BJ (cell line): ENCODE measurements around the gene RGR. TPM values are rescaled to one million over a fixed set of nuclear protein-coding genes. Genes with fewer than 3 reads are reported as not detected.

Experiments used
- CTCF ChIA-PET: fragments of 350-600 bp; formaldehyde crosslinking; extraction: SDS; loops from one replicate; lab custom pipeline; 2021; ENCODE audit warnings: antibody characterized with exemption, inconsistent platforms; lab: Yijun Ruan, JAX
- POLR2A ChIA-PET: fragments of 300-600 bp; sonication (Branson Sonifier 250); formaldehyde crosslinking; extraction: SDS; loops from one replicate; lab custom pipeline; 2021; ENCODE audit warnings: antibody characterized with exemption; lab: Charles Lee
- DNase-seq: peaks from one replicate; pipeline ENCODE4 v3.0.0-alpha.2; 2011; ENCODE audit warnings: low read depth
- H3K27me3 ChIP-seq: 2 replicates; pipeline ENCODE4 v1.6.0; 2011; ENCODE audit warnings: low read length; ENCODE audit not compliant: control insufficient read depth, insufficient read depth
- H3K36me3 ChIP-seq: 2 replicates; pipeline ENCODE4 v1.5.1; 2011; ENCODE audit warnings: low read length; ENCODE audit not compliant: control insufficient read depth, insufficient read depth
- H3K4me3 ChIP-seq: 2 replicates; pipeline ENCODE4 v1.5.1; 2011; ENCODE audit warnings: low read depth, mild to moderate bottlenecking, control low read depth, low read length
- CTCF ChIP-seq: IDR thresholded peaks from 2 replicates; pipeline ENCODE4 v1.5.1; 2011; ENCODE audit warnings: low read depth, mild to moderate bottlenecking, control low read depth, inconsistent platforms, low read length, moderate library complexity; ENCODE audit not compliant: insufficient read depth
- polyA plus RNA-seq: library from polyadenylated mRNA; depleted of rRNA; stranded (reverse); fragments of >200 nt; gene quantifications from 2 replicates; pipeline ENCODE4 v1.2.3, GENCODE V29; 2011

Gene RGR
- polyA plus RNA-seq, 1 experiment, result not detected

GRCh38 chr10:84262190-84262956 is 17.5 kb downstream of the RGR start:
- POLR2A ChIA-PET, result no interaction called here
- DNase-seq, result no peak
- no peak overlapping the region for H3K4me3 ChIP-seq
- peaks cover 7% of the 10 kb centered on the region; the same call in 1 of the 2 replicates for H3K27me3 ChIP-seq
- no peaks in the 10 kb centered on the region for H3K36me3 ChIP-seq
- CTCF ChIA-PET, result interaction anchor here (0.7 to 11.6 kb wide), 5 partner anchors 12 to 559 kb away, joined by 3 to 221 read pairs (median 4); no protein-coding TSS in a partner anchor
- TF ChIP-seq CTCF, result no peak

GRCh38 chr10:84263716-84264115 is 18.9 kb downstream of the RGR start:
- POLR2A ChIA-PET, result no interaction called here
- Histone ChIP-seq H3K4me3 (no peak overlapping the region), H3K27me3 (peaks cover 7% of the 10 kb centered on the region; the same call in 1 of the 2 replicates), H3K36me3 (no peaks in the 10 kb centered on the region)
- TF ChIP-seq CTCF, result no peak
- CTCF ChIA-PET, result interaction anchor here (1.2 to 11.6 kb wide), 7 partner anchors 10 to 274 kb away, joined by 3 to 221 read pairs (median 5); no protein-coding TSS in a partner anchor
- DNase-seq, result no peak

- H3K36me3 ChIP-seq, result no peaks in the 10 kb centered on the region
- peaks cover 7% of the 10 kb centered on the region; the same call in 1 of the 2 replicates for H3K27me3 ChIP-seq
- H3K4me3 ChIP-seq, result no peak overlapping the region
- CTCF ChIA-PET, result interaction anchor here (0.6 to 11.6 kb wide), 19 partner anchors 9 to 273 kb away, joined by 3 to 221 read pairs (median 4); partner anchors contain the start of gene CCSER2
- no peak for DNase-seq
- POLR2A ChIA-PET, result no interaction called here
- peak; percentile 97 for TF ChIP-seq CTCF
Observed at GRCh38 chr10:84264611-84265141, 19.8 kb downstream of the RGR start.

- CTCF ChIA-PET, result interaction anchor here (0.5 to 11.6 kb wide), 8 partner anchors 13 to 272 kb away, joined by 3 to 221 read pairs (median 4); no protein-coding TSS in a partner anchor
- POLR2A ChIA-PET, result no interaction called here
- H3K36me3 ChIP-seq, result no peaks in the 10 kb centered on the region
- no peak for DNase-seq
- peaks cover 7% of the 10 kb centered on the region; the same call in 1 of the 2 replicates for H3K27me3 ChIP-seq
- no peak for TF ChIP-seq CTCF
- no peak overlapping the region for H3K4me3 ChIP-seq
Observed at GRCh38 chr10:84265418-84265817, 20.6 kb downstream of the RGR start.

GRCh38 chr10:84267503-84268126 is 22.8 kb downstream of the RGR start:
- POLR2A ChIA-PET, result no interaction called here
- no peaks in the 10 kb centered on the region; the same call in 1 of the 2 replicates for H3K27me3 ChIP-seq
- no peaks in the 10 kb centered on the region for H3K36me3 ChIP-seq
- CTCF ChIA-PET, result interaction anchor here (0.8 to 11.6 kb wide), 12 partner anchors 9 to 275 kb away, joined by 3 to 221 read pairs (median 4); partner anchors contain the start of gene CCSER2
- H3K4me3 ChIP-seq, result no peak overlapping the region
- TF ChIP-seq CTCF, result peak; percentile 70
- no peak for DNase-seq
